Measurements from ENCODE around the gene PPP2R1B. TPM values are rescaled to one million over a fixed set of nuclear protein-coding genes. Genes with fewer than 3 reads are reported as not detected.
A peak's percentile ranks its signal among the peaks of the same experiment; 100 is the strongest.

PPP2R1B gene
- total RNA-seq, 1 donor from 2014 or later: 24.1 TPM

- peaks cover 96% of the 10 kb centered on the region for H3K36me3 ChIP-seq
- no peak overlapping the region for H3K27ac ChIP-seq
- intact Hi-C loops (cut with DNase I): no loop called here
- no peaks in the 10 kb centered on the region for H3K27me3 ChIP-seq (ENCODE audit: low read depth)
- DNase-seq (no peak), ATAC-seq (no peak)
- peaks cover 6% of the 10 kb centered on the region for H3K4me1 ChIP-seq
- H3K4me3 ChIP-seq: no peak overlapping the region
- H3K9me3 ChIP-seq: no peaks in the 10 kb centered on the region
- TF ChIP-seq CTCF (IDR thresholded peaks at IDR 0.05): no peak
Observed at GRCh38 chr11:111759376-111759775, 6.8 kb downstream of the PPP2R1B start.

- peaks cover 96% of the 10 kb centered on the region for H3K36me3 ChIP-seq
- ATAC-seq (no peak), DNase-seq (no peak)
- H3K27ac ChIP-seq: no peak overlapping the region
- no peak for TF ChIP-seq CTCF (IDR thresholded peaks at IDR 0.05)
- H3K27me3 ChIP-seq (ENCODE audit: low read depth): no peaks in the 10 kb centered on the region
- H3K4me3 ChIP-seq: no peak overlapping the region
- no peaks in the 10 kb centered on the region for H3K4me1 ChIP-seq
- intact Hi-C loops (cut with DNase I): no loop called here
- no peaks in the 10 kb centered on the region for H3K9me3 ChIP-seq
Observed at GRCh38 chr11:111756097-111756496, 10.1 kb downstream of the PPP2R1B start.

- Histone ChIP-seq H3K9me3 (no peaks in the 10 kb centered on the region), H3K27me3 (ENCODE audit: low read depth) (no peaks in the 10 kb centered on the region), H3K27ac (no peak overlapping the region), H3K36me3 (peaks cover 99% of the 10 kb centered on the region), H3K4me1 (peaks cover 5% of the 10 kb centered on the region), H3K4me3 (no peak overlapping the region)
- no peak for TF ChIP-seq CTCF (IDR thresholded peaks at IDR 0.05)
- DNase-seq: no peak
- intact Hi-C loops (cut with DNase I): no loop called here
- no peak for ATAC-seq
Observed at GRCh38 chr11:111749646-111750045, 16.5 kb downstream of the PPP2R1B start.

- Histone ChIP-seq H3K27ac (no peak overlapping the region), H3K36me3 (peaks cover 99% of the 10 kb centered on the region)
- no peak for TF ChIP-seq CTCF (IDR thresholded peaks at IDR 0.05)
Observed at GRCh38 chr11:111748035-111748804, 18.0 kb downstream of the PPP2R1B start.

GRCh38 chr11:111745719-111746504, 20.3 kb downstream of the PPP2R1B start:
- ATAC-seq: no peak
- no peak overlapping the region for H3K27ac ChIP-seq
- TF ChIP-seq CTCF (IDR thresholded peaks at IDR 0.05): no peak

More at GRCh38 chr11:111748035-111748804, 18.0 kb downstream of the PPP2R1B start:
- ATAC-seq (peak in 1 of 2 donors; percentile 11), DNase-seq (no peak)
- peaks cover 5% of the 10 kb centered on the region for H3K4me1 ChIP-seq
- H3K9me3 ChIP-seq: no peaks in the 10 kb centered on the region
- intact Hi-C loops (cut with DNase I): no loop called here
- no peak overlapping the region for H3K4me3 ChIP-seq
- H3K27me3 ChIP-seq (ENCODE audit: low read depth): no peaks in the 10 kb centered on the region

More at GRCh38 chr11:111745719-111746504, 20.3 kb downstream of the PPP2R1B start:
- intact Hi-C loops (cut with DNase I): no loop called here
- no peaks in the 10 kb centered on the region for H3K9me3 ChIP-seq
- H3K36me3 ChIP-seq: peaks cover 99% of the 10 kb centered on the region
- peaks cover 5% of the 10 kb centered on the region for H3K4me1 ChIP-seq
- no peaks in the 10 kb centered on the region for H3K27me3 ChIP-seq (ENCODE audit: low read depth)
- no peak for DNase-seq
- no peak overlapping the region for H3K4me3 ChIP-seq
